Caco-2 (cell line): Measurements from ENCODE around the gene DCAF7. TPM values are rescaled to one million over a fixed set of nuclear protein-coding genes. Genes with fewer than 3 reads are reported as not detected.

Experiments
- BruUV-seq: library from RNA; stranded (reverse); fragments of 400-500 nt; replicated peaks from 2 replicates; lab custom pipeline; 2021; lab: Mats Ljungman, UMichigan
- CTCF ChIA-PET: fragments of 300-600 bp; sonication (Branson Sonifier 250); formaldehyde crosslinking; loops from one replicate; lab custom pipeline; 2022; ENCODE audit warnings: antibody characterized with exemption; lab: Charles Lee
- POLR2A ChIA-PET: fragments of 300-600 bp; sonication (Branson Sonifier 250); formaldehyde crosslinking; loops from one replicate; lab custom pipeline; 2022; ENCODE audit warnings: antibody characterized with exemption; lab: Charles Lee
- DNase-seq, 2 experiments: peaks; one replicate each; pipeline versions ENCODE4 v3.0.0 to v3.0.0-alpha.2; 2020 to 2022
- H3K27me3 ChIP-seq: replicated peaks from 2 replicates; pipeline ENCODE4 v1.6.0; 2011; ENCODE audit warnings: low read length; ENCODE audit not compliant: control insufficient read depth, insufficient read depth
- H3K36me3 ChIP-seq: 2 replicates; pipeline ENCODE4 v1.5.1; 2011; ENCODE audit warnings: low read length; ENCODE audit not compliant: control insufficient read depth, insufficient read depth
- H3K4me1 ChIP-seq: fragments of 250-450 bp; sonication (Bioruptor Pico); 2 replicates; pipeline ENCODE4 v1.5.1; 2020; ENCODE audit warnings: mild to moderate bottlenecking
- H3K4me3 ChIP-seq: 2 replicates; pipeline ENCODE4 v1.5.1; 2011; ENCODE audit warnings: low read depth, mild to moderate bottlenecking, control low read depth, low read length
- H3K9me3 ChIP-seq: fragments of 250-450 bp; sonication (Bioruptor Pico); 2 replicates; pipeline ENCODE4 v1.5.1; 2020; ENCODE audit warnings: mild to moderate bottlenecking, moderate library complexity
- H3K27ac Mint-ChIP-seq: one replicate; pipeline ENCODE4 v1.8.0; 2022; ENCODE audit warnings: mixed read lengths; ENCODE audit not compliant: unreplicated experiment
- H3K27me3 Mint-ChIP-seq: one replicate; pipeline ENCODE4 v1.8.0; 2022; ENCODE audit warnings: mixed read lengths; ENCODE audit not compliant: insufficient read depth, unreplicated experiment
- H3K36me3 Mint-ChIP-seq: one replicate; pipeline ENCODE4 v1.8.0; 2022; ENCODE audit warnings: mild to moderate bottlenecking, mixed read lengths; ENCODE audit not compliant: insufficient read depth, unreplicated experiment
- H3K4me1 Mint-ChIP-seq: one replicate; pipeline ENCODE4 v1.8.0; 2022; ENCODE audit warnings: low read depth, mixed read lengths; ENCODE audit not compliant: unreplicated experiment
- H3K4me3 Mint-ChIP-seq: one replicate; pipeline ENCODE4 v1.8.0; 2022; ENCODE audit warnings: mild to moderate bottlenecking, moderate library complexity, mixed read lengths; ENCODE audit not compliant: unreplicated experiment
- H3K9me3 Mint-ChIP-seq: one replicate; pipeline ENCODE4 v1.8.0; 2022; ENCODE audit warnings: mixed read lengths; ENCODE audit not compliant: unreplicated experiment
- CTCF ChIP-seq, 2 experiments: fragments of 200-600 bp in 1 of 2; IDR thresholded peaks; 1 replicate in 1 of 2; 2 replicates in 1 of 2; pipeline versions ENCODE4 v1.5.1 to v1.8.0; 2011 to 2022; ENCODE audit warnings: antibody characterized with exemption in 1 of 2, control low read depth in 1 of 2, inconsistent platforms in 1 of 2, low read depth in 1 of 2, low read length in 1 of 2, mild to moderate bottlenecking in 1 of 2, moderate library complexity in 1 of 2; ENCODE audit not compliant: insufficient read depth in 1 of 2, severe bottlenecking in 1 of 2, unreplicated experiment in 1 of 2
- intact Hi-C: fragments of 100-400 bp; cut with micrococcal nuclease; formaldehyde crosslinking; loops from one replicate; pipeline ENCODE4 v1.10.0; 2022; ENCODE audit not compliant: unreplicated experiment
- total RNA-seq: library from RNA; stranded (reverse); gene quantifications from 2 replicates; pipeline ENCODE4 v1.2.3, GENCODE V29; 2022

The DCAF7 gene
- total RNA-seq, 1 experiment from 2014 or later, result 94.5 TPM

- H3K4me1 ChIP-seq, result 0 out of 2 replicates have a peak, but pooled peaks cover 4% of the 10 kb centered on the region
- POLR2A ChIA-PET, result no interaction called here
- H3K36me3 ChIP-seq, result no peaks in the 10 kb centered on the region
- CTCF ChIA-PET, result interaction anchor here (0.6 kb wide), 1 partner anchor 77 kb away, joined by 3 read pairs; no protein-coding TSS in a partner anchor
- H3K4me3 Mint-ChIP-seq, result peak overlapping the region; percentile 57
- no peak for DNase-seq
- no TSS peak for BruUV-seq
- intact Hi-C loops, result no loop called here
- no peak for TF ChIP-seq CTCF (IDR thresholded peaks at IDR 0.05; ENCODE audit: insufficient read depth in 1 of 2, low read depth in 1 of 2, low read length in 1 of 2, severe bottlenecking in 1 of 2, unreplicated experiment in 1 of 2)
- no peak overlapping the region for H3K27ac Mint-ChIP-seq
- H3K4me1 Mint-ChIP-seq, result peaks cover 8% of the 10 kb centered on the region
- no peaks in the 10 kb centered on the region for H3K27me3 ChIP-seq
- no peaks in the 10 kb centered on the region for H3K9me3 Mint-ChIP-seq
- no peaks in the 10 kb centered on the region for H3K9me3 ChIP-seq
- H3K4me3 ChIP-seq, result no peak overlapping the region
- peaks cover 8% of the 10 kb centered on the region for H3K27me3 Mint-ChIP-seq
- no peaks in the 10 kb centered on the region for H3K36me3 Mint-ChIP-seq
These were observed 26.2 kb upstream of the DCAF7 start for GRCh38 chr17:63524051-63524450.

GRCh38 chr17:63525190-63525946 is 24.9 kb upstream of the DCAF7 start:
- intact Hi-C loops, result no loop called here

GRCh38 chr17:63526861-63527260 is 23.4 kb upstream of the DCAF7 start:
- Mint-ChIP-seq H3K36me3 (no peaks in the 10 kb centered on the region), H3K4me3 (no peak overlapping the region), H3K9me3 (no peaks in the 10 kb centered on the region), H3K27ac (no peak overlapping the region), H3K4me1 (peaks cover 8% of the 10 kb centered on the region), H3K27me3 (peaks cover 8% of the 10 kb centered on the region)
- no peak for TF ChIP-seq CTCF (IDR thresholded peaks at IDR 0.05; ENCODE audit: insufficient read depth in 1 of 2, low read depth in 1 of 2, low read length in 1 of 2, severe bottlenecking in 1 of 2, unreplicated experiment in 1 of 2)
- ChIA-PET POLR2A (no interaction called here), CTCF (no interaction called here)
- H3K4me1 ChIP-seq, result 0 out of 2 replicates have a peak, but pooled peaks cover 4% of the 10 kb centered on the region
- H3K36me3 ChIP-seq, result no peaks in the 10 kb centered on the region
- BruUV-seq, result no TSS peak
- no peaks in the 10 kb centered on the region for H3K9me3 ChIP-seq
- intact Hi-C loops, result no loop called here
- H3K4me3 ChIP-seq, result no peak overlapping the region
- DNase-seq, result no peak
- no peaks in the 10 kb centered on the region for H3K27me3 ChIP-seq

More at GRCh38 chr17:63525190-63525946, 24.9 kb upstream of the DCAF7 start:
- no peaks in the 10 kb centered on the region for H3K9me3 Mint-ChIP-seq
- CTCF ChIA-PET, result interaction anchor here (0.6 kb wide), 1 partner anchor 242 kb away, joined by 3 read pairs; no protein-coding TSS in a partner anchor
- H3K9me3 ChIP-seq, result no peaks in the 10 kb centered on the region
- POLR2A ChIA-PET, result no interaction called here
- peaks cover 8% of the 10 kb centered on the region for H3K27me3 Mint-ChIP-seq
- no peak for TF ChIP-seq CTCF (IDR thresholded peaks at IDR 0.05; ENCODE audit: insufficient read depth in 1 of 2, low read depth in 1 of 2, low read length in 1 of 2, severe bottlenecking in 1 of 2, unreplicated experiment in 1 of 2)
- H3K4me1 Mint-ChIP-seq, result peaks cover 8% of the 10 kb centered on the region
- no peaks in the 10 kb centered on the region for H3K27me3 ChIP-seq
- no peak overlapping the region for H3K4me3 ChIP-seq
- H3K4me1 ChIP-seq, result 0 out of 2 replicates have a peak, but pooled peaks cover 4% of the 10 kb centered on the region
- no peak overlapping the region for H3K4me3 Mint-ChIP-seq
- BruUV-seq, result no TSS peak
- H3K36me3 ChIP-seq, result no peaks in the 10 kb centered on the region
- no peaks in the 10 kb centered on the region for H3K36me3 Mint-ChIP-seq
- H3K27ac Mint-ChIP-seq, result no peak overlapping the region
- no peak for DNase-seq
